Mammary microvascular endothelial cell (primary cell): ENCODE results near the gene MEIS2. TPM values are rescaled to one million over a fixed set of nuclear protein-coding genes. Genes with fewer than 3 reads are reported as not detected.

Experiments used
- total RNA-seq: library from RNA; depleted of rRNA; stranded (reverse); fragments of >200 nt; gene quantifications from 2 replicates; pipeline ENCODE4 v1.2.3, GENCODE V29; 2015

Gene MEIS2
- total RNA-seq, result 1.5 and 4.9 TPM in 2 replicates

DNA sequence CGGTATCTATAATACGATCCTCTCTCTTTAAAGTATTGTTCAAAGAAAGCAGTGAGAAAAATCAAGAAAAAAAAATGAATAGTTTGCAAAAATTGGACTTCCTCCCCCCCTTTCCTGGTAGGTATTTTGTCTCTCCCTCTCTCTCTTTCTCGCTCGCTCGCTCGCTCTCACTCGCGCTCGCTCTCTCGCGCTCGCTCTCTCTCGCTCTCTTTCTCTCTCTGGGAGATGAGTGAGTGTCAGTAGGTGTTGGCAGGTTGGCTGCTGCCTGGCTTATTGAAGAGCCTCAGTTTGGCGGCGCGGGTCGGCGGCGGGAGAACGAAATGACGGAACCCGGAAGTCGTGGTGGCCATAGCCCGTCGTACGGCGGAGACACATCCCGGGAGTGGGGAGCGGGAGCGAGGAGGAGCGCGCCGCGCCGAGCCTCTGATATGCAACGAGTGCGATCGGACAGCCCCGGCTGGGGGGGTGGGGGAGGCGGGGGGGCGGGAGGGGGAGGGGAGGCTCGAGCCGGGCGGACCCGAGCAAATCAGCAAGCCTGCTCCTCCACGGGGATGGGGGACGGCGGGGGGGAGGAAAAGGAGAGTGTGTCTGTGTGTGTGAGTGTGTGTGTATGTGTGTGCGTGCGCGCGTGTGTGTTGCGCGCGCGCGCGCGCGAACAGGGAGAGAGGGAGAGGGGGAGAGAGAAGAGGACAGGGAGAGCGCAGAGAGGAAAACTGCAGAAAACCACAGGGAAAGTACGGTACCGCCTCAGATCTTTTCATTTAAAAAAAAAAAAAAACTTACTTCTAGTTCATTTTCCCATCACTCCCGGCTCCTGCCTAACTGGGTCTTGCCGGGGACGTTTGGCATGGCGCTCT lies at the start of gene MEIS2:
Gene MEIS2 (minus strand): TSS at position 441 of the 857 bp plus-strand sequence. CDS start 1,083 bp downstream, outside the sequence.

